ENCODE results near the gene ANO10. TPM values are rescaled to one million over a fixed set of nuclear protein-coding genes. Genes with fewer than 3 reads are reported as not detected.

Gene ANO10
- total RNA-seq, 1 donor: 54.0 TPM

DNA sequence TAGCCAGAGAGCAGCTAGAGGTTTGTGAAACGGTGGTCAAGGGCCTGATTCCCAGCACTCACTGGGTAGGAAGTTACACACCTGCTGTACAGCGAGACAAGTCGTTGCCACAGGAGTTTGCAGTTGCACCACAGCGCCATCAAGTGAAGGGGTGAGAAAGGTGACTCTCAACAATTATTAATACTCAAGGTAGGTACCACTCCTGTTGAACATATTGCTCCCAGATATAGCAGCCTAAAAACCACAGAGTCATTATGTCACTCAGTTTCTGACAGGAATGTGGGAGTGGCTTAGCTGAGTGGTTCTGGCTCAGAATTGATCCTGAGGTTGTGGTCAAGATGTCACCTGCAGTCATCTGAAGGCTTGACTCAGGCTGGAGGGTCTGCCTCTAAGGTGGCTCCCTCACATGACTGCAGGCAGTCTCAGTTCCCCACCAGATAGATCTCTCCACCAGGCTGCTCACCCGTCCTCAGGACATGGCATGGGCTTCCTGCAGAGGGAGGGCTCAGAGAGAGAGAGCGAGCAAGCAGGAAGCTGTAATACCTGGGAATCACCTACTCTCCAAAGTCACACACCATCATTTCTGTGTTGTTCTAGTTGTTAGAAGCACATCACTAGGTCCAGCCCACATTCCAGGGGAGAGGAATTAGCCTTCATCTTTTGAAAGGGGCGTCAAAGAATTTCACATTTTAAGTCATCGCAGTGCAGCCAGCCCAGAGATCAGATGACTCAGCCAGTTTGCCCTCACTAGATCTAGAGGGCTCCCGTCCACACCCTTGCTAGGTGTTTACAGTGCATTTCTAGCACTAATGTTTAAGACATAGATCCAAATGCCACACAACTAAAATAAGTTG is 17.0 kb upstream of the ANO10 start:
- no peak overlapping the region for H3K4me3 ChIP-seq (ENCODE audit: low read depth, low read length)
- no peak for DNase-seq (ENCODE audit: low read depth)
- TF ChIP-seq, protein P1, sequence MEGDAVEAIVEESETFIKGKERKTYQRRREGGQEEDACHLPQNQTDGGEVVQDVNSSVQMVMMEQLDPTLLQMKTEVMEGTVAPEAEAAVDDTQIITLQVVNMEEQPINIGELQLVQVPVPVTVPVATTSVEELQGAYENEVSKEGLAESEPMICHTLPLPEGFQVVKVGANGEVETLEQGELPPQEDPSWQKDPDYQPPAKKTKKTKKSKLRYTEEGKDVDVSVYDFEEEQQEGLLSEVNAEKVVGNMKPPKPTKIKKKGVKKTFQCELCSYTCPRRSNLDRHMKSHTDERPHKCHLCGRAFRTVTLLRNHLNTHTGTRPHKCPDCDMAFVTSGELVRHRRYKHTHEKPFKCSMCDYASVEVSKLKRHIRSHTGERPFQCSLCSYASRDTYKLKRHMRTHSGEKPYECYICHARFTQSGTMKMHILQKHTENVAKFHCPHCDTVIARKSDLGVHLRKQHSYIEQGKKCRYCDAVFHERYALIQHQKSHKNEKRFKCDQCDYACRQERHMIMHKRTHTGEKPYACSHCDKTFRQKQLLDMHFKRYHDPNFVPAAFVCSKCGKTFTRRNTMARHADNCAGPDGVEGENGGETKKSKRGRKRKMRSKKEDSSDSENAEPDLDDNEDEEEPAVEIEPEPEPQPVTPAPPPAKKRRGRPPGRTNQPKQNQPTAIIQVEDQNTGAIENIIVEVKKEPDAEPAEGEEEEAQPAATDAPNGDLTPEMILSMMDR (IDR thresholded peaks at IDR 0.05; ENCODE audit: insufficient read depth, low read depth, low read length): no peak

DNA sequence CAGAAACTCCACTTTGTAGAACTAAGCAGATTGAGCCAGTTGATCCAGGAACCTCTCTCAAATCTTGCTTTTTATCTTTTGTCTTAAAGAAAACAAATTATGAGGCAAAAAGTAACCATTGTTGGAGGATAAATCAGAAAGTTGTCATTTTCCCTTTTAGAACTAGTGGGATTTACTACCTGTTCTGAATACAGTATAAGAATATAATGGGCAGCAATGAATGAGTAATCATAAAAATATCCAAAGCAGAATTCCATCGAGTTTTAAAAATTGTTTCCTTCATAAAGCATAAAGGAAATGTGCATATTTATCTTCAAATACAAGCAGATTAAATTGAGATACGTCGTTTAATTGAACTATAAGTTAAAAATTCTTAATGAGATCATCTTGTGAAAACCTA is 15.9 kb upstream of the ANO10 start:
- DNase-seq (ENCODE audit: low read depth): no peak
- no peak overlapping the region for H3K4me3 ChIP-seq (ENCODE audit: low read depth, low read length)
- TF ChIP-seq, protein P1 (IDR thresholded peaks at IDR 0.05; ENCODE audit: insufficient read depth, low read depth, low read length): no peak

DNA sequence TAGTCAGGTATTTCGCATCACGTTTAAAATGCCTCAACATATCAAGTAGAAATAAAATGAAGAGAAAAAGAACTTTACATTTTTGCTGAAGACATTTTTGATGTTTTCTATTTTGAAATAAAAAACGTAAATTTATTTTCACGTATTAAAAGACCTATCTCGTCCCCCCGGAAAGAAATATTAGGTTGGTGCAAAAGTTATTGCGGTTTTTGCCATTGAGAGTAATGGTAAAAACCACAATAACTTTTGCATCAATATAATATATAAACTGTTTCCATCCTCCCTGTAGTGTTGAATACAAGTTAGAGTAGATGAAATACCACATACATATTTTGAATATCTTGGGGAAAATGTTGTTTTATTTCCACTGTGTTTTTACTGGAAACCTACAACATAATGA is 11.2 kb upstream of the ANO10 start:
- TF ChIP-seq, protein P1 (IDR thresholded peaks at IDR 0.05; ENCODE audit: insufficient read depth, low read depth, low read length): no peak
- no peak overlapping the region for H3K4me3 ChIP-seq (ENCODE audit: low read depth, low read length)
- DNase-seq (ENCODE audit: low read depth): no peak

DNA sequence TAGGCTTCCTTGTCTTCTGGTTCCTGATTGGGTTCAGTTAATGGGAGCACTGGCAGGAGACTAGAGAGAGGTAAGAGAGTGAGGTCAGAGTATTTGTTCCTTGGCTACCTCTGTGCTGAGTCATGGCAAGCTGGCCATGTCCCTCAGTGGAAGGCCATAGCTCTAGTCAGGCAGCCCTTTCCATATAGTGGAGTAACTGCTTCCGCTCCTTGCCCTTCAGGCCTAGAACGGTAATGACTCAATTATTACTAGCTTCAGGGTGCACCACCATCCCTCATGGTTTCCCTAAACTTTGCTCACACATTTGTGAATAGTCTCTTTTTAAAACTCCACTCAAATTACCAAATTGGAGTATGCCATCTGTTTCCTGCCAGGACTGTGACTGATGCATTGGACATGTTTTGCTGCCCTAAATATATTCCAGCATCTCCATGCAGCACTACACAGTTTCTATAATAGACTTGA is 10.5 kb upstream of the ANO10 start:
- H3K4me3 ChIP-seq (ENCODE audit: low read depth, low read length): no peak overlapping the region
- no peak for DNase-seq (ENCODE audit: low read depth)
- TF ChIP-seq, protein P1 (IDR thresholded peaks at IDR 0.05; ENCODE audit: insufficient read depth, low read depth, low read length): no peak

DNA sequence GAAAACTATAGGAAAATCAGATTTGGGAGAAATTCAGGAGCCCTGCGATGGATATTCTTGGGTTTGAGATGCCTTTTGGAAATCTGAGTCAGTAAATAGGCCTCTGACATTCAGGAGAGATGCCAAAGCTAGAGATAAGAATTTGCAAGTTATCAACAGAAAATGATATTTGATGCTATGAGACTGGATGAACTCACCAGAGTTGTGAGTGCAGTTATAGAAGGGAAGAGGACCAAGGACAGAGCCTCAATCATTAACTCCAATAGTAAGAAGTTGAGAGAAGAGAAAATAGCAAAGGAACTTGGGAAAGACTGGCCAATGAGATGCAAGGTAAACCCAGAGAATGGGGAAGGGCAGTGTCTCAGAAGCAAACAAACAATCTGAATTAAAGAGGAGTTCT is 7.9 kb upstream of the ANO10 start:
- TF ChIP-seq, protein P1 (IDR thresholded peaks at IDR 0.05; ENCODE audit: insufficient read depth, low read depth, low read length): no peak
- H3K4me3 ChIP-seq (ENCODE audit: low read depth, low read length): no peak overlapping the region
- DNase-seq (ENCODE audit: low read depth): no peak

DNA sequence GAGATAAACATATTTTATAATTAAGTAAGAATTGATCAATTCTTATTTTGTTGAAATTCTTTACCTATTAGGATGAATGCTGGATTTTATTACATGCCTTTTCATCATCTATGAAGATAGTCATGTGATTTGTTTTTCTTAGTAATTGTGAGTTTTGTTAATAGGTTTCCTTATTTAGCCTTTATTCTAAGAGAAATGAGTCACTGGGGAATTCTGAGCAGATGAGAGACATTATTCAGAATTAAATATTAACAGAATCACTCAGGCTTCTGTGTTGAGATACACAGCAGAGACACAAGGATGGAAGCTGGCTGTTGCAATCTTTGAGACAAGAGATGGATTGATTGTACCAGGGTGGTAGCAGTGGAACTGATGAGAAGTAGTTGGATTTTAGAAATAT is 7.4 kb upstream of the ANO10 start:
- no peak overlapping the region for H3K4me3 ChIP-seq (ENCODE audit: low read depth, low read length)
- no peak for DNase-seq (ENCODE audit: low read depth)
- TF ChIP-seq, protein P1 (IDR thresholded peaks at IDR 0.05; ENCODE audit: insufficient read depth, low read depth, low read length): no peak
